H9 (cell line): ENCODE measurements around the gene ACBD6. TPM values are rescaled to one million over a fixed set of nuclear protein-coding genes. Genes with fewer than 3 reads are reported as not detected.

Experiments used
- DNase-seq: peaks from one replicate; pipeline ENCODE4 v3.0.0-alpha.2; 2017
- H2AFZ ChIP-seq: one replicate; pipeline ENCODE4 v1.6.1; 2013; ENCODE audit warnings: mild to moderate bottlenecking, low read length, control low read depth, moderate library complexity
- H2AK5ac ChIP-seq: 2 replicates; pipeline ENCODE4 v1.6.1; 2013; ENCODE audit warnings: low read length, control low read depth, mixed read lengths; ENCODE audit not compliant: insufficient read length
- H2BK120ac ChIP-seq: one replicate; pipeline ENCODE4 v1.6.1; 2013; ENCODE audit warnings: low read depth, mild to moderate bottlenecking, low read length, control low read depth, inconsistent platforms; ENCODE audit not compliant: poor library complexity, severe bottlenecking
- H2BK12ac ChIP-seq: 2 replicates; pipeline ENCODE4 v1.6.1; 2013; ENCODE audit warnings: low read length, control low read depth, mixed read lengths, low read depth; ENCODE audit not compliant: insufficient read length
- H2BK15ac ChIP-seq: 2 replicates; pipeline ENCODE4 v1.6.1; 2013; ENCODE audit warnings: low read depth, low read length, control low read depth
- H2BK20ac ChIP-seq: one replicate; pipeline ENCODE4 v1.6.1; 2013; ENCODE audit warnings: low read depth, mild to moderate bottlenecking, low read length, control low read depth, inconsistent platforms; ENCODE audit not compliant: poor library complexity, severe bottlenecking
- H2BK5ac ChIP-seq: 2 replicates; pipeline ENCODE4 v1.6.1; 2013; ENCODE audit warnings: low read length, control low read depth, mixed read lengths; ENCODE audit not compliant: insufficient read length
- H3K14ac ChIP-seq: 2 replicates; pipeline ENCODE4 v1.6.1; 2013; ENCODE audit warnings: low read length, control low read depth; ENCODE audit not compliant: insufficient read depth
- H3K18ac ChIP-seq: 2 replicates; pipeline ENCODE4 v1.6.1; 2013; ENCODE audit warnings: low read depth, mild to moderate bottlenecking, mixed read lengths, low read length, control low read depth; ENCODE audit not compliant: insufficient read length
- H3K23ac ChIP-seq: 2 replicates; pipeline ENCODE4 v1.6.1; 2013; ENCODE audit warnings: low read length, control low read depth, mixed read lengths, low read depth; ENCODE audit not compliant: insufficient read length
- H3K23me2 ChIP-seq: 2 replicates; pipeline ENCODE4 v1.6.1; 2013; ENCODE audit warnings: low read depth, mild to moderate bottlenecking, mixed read lengths, low read length, control low read depth; ENCODE audit not compliant: insufficient read length, poor library complexity, severe bottlenecking
- H3K27ac ChIP-seq: 2 replicates; pipeline ENCODE4 v1.5.1; 2013; ENCODE audit warnings: low read length, control low read depth, mixed read lengths, low read depth; ENCODE audit not compliant: insufficient read length
- H3K27me3 ChIP-seq: 2 replicates; pipeline ENCODE4 v1.6.1; 2013; ENCODE audit warnings: low read length, control low read depth, inconsistent platforms; ENCODE audit not compliant: insufficient read depth
- H3K4ac ChIP-seq: 2 replicates; pipeline ENCODE4 v1.6.1; 2013; ENCODE audit warnings: low read depth, mild to moderate bottlenecking, control low read depth, inconsistent platforms, low read length, moderate library complexity
- H3K4me1 ChIP-seq: 2 replicates; pipeline ENCODE4 v1.6.1; 2013; ENCODE audit warnings: low read length, control low read depth, inconsistent platforms; ENCODE audit not compliant: insufficient read depth
- H3K4me2 ChIP-seq: 2 replicates; pipeline ENCODE4 v1.6.1; 2013; ENCODE audit warnings: low read length, control low read depth, mixed read lengths; ENCODE audit not compliant: insufficient read length, insufficient read depth
- H3K56ac ChIP-seq: 2 replicates; pipeline ENCODE4 v1.6.1; 2013; ENCODE audit warnings: low read depth, mild to moderate bottlenecking, mixed read lengths, low read length, control low read depth; ENCODE audit not compliant: insufficient read length
- H3K79me1 ChIP-seq: 2 replicates; pipeline ENCODE4 v1.6.1; 2013; ENCODE audit warnings: low read depth, mild to moderate bottlenecking, moderate library complexity, low read length, control low read depth, inconsistent platforms; ENCODE audit not compliant: insufficient read depth, poor library complexity, severe bottlenecking
- H3K79me2 ChIP-seq: 2 replicates; pipeline ENCODE4 v1.6.1; 2013; ENCODE audit warnings: low read length, control low read depth, inconsistent platforms; ENCODE audit not compliant: insufficient read depth
- H3K9ac ChIP-seq: 2 replicates; pipeline ENCODE4 v1.6.1; 2013; ENCODE audit warnings: low read length, control low read depth, mixed read lengths; ENCODE audit not compliant: insufficient read length; ENCODE audit errors: extremely low read depth
- H3K9me3 ChIP-seq: one replicate; pipeline ENCODE4 v1.6.1; 2013; ENCODE audit warnings: low read depth, low read length, inconsistent platforms; ENCODE audit not compliant: control insufficient read depth
- H3T11ph ChIP-seq: one replicate; pipeline ENCODE4 v1.6.1; 2013; ENCODE audit warnings: mild to moderate bottlenecking, low read length, control low read depth, inconsistent platforms
- H4K20me1 ChIP-seq: one replicate; pipeline ENCODE4 v1.6.1; 2013; ENCODE audit not compliant: control insufficient read depth, insufficient read length, insufficient read depth
- H4K5ac ChIP-seq: 2 replicates; pipeline ENCODE4 v1.6.1; 2013; ENCODE audit warnings: low read depth, mild to moderate bottlenecking, mixed read lengths, low read length, control low read depth; ENCODE audit not compliant: insufficient read length
- H4K8ac ChIP-seq: replicated peaks from 2 replicates; pipeline ENCODE4 v1.6.1; 2013; ENCODE audit warnings: low read length, control low read depth, mixed read lengths, low read depth; ENCODE audit not compliant: insufficient read length
- H4K91ac ChIP-seq: 2 replicates; pipeline ENCODE4 v1.6.1; 2013; ENCODE audit warnings: low read depth, mild to moderate bottlenecking, moderate library complexity, mixed read lengths, low read length, control low read depth; ENCODE audit not compliant: insufficient read length
- H3K27ac Mint-ChIP-seq, 3 experiments: 2 replicates in 2 of 3; 3 replicates in 1 of 3; pipeline ENCODE4 v1.8.0; 2020 to 2021; ENCODE audit warnings: mixed read lengths in 3 of 3, mild to moderate bottlenecking in 1 of 3, moderate library complexity in 1 of 3
- H3K27me3 Mint-ChIP-seq: 2 replicates; pipeline ENCODE4 v1.8.0; 2021; ENCODE audit warnings: low read depth, mild to moderate bottlenecking, moderate library complexity, mixed read lengths
- H3K36me3 Mint-ChIP-seq, 3 experiments: 2 replicates in 2 of 3; 3 replicates in 1 of 3; pipeline ENCODE4 v1.8.0; 2020 to 2021; ENCODE audit warnings: low read depth in 3 of 3, mixed read lengths in 3 of 3; ENCODE audit not compliant: insufficient read depth in 1 of 3
- H3K4me1 Mint-ChIP-seq, 2 experiments: 2 replicates each; pipeline ENCODE4 v1.8.0; 2020; ENCODE audit warnings: mixed read lengths in 2 of 2
- H3K4me3 Mint-ChIP-seq, 2 experiments: 2 replicates in 1 of 2; 3 replicates in 1 of 2; pipeline ENCODE4 v1.8.0; 2020 to 2021; ENCODE audit warnings: mild to moderate bottlenecking in 2 of 2, mixed read lengths in 2 of 2, moderate library complexity in 1 of 2
- H3K9me3 Mint-ChIP-seq, 2 experiments: 2 replicates in 1 of 2; 3 replicates in 1 of 2; pipeline ENCODE4 v1.8.0; 2020; ENCODE audit warnings: mild to moderate bottlenecking in 2 of 2, mixed read lengths in 2 of 2, moderate library complexity in 1 of 2
- CTCF ChIP-seq: fragments of 200-600 bp; sonication (generic); conservative IDR thresholded peaks from 3 replicates; pipeline ENCODE4 v1.8.0; 2021; ENCODE audit warnings: antibody characterized with exemption, mild to moderate bottlenecking
- WGBS: extraction: QIAGEN DNeasy Blood & Tissue Kit; methylation state at CpG from one replicate; pipeline ENCODE4 v1.1.7; 2013; ENCODE audit warnings: missing lambda C conversion rate, low lambda C conversion rate, mixed read lengths; ENCODE audit not compliant: insufficient read length; ENCODE audit errors: extremely low coverage; 5-methylcytosine and 5-hydroxymethylcytosine counted together
- total RNA-seq: library from RNA; stranded (reverse); gene quantifications from 2 replicates; pipeline ENCODE4 v1.2.1, GENCODE V29; 2021

Gene ACBD6
- total RNA-seq, 1 experiment from 2014 or later = 51.4 TPM

GRCh38 chr1:180287988-180288705, 214.2 kb downstream of the ACBD6 start:
- Mint-ChIP-seq H3K36me3 (peaks cover 5 to 8% (median 7%) of the 10 kb centered on the region in 3 experiments; a peak in 4 of 7 replicates), H3K27ac (peak overlapping the region in 1 of 3 experiments; percentile 81; a peak in 1 of 7 replicates), H3K9me3 (peaks cover 4 to 7% of the 10 kb centered on the region in 2 experiments; a peak in 2 of 5 replicates), H3K4me3 (no peak overlapping the region), H3K4me1 (no peaks in the 10 kb centered on the region), H3K27me3 (no peaks in the 10 kb centered on the region)
- WGBS = no CpG with 5 or more reads among the region's 3 CpGs
- no peak overlapping the region for H2BK120ac ChIP-seq
- H2AK5ac ChIP-seq = no peak overlapping the region
- H3K9me3 ChIP-seq = no peaks in the 10 kb centered on the region
- no peak overlapping the region for H3K27ac ChIP-seq
- H3K79me2 ChIP-seq = no peaks in the 10 kb centered on the region
- H2BK20ac ChIP-seq = no peak overlapping the region
- no peak overlapping the region for H3K23ac ChIP-seq
- H2BK15ac ChIP-seq = no peak overlapping the region
- no peak overlapping the region for H3T11ph ChIP-seq
- no peak overlapping the region for H2BK5ac ChIP-seq
- H3K23me2 ChIP-seq = no peaks in the 10 kb centered on the region
- no peaks in the 10 kb centered on the region for H3K27me3 ChIP-seq
- no peak for DNase-seq
- no peak overlapping the region for H2BK12ac ChIP-seq
- H2AFZ ChIP-seq = no peak overlapping the region
- H4K5ac ChIP-seq = no peak overlapping the region
- no peak overlapping the region for H3K14ac ChIP-seq
- H3K4me1 ChIP-seq = no peaks in the 10 kb centered on the region
- no peak overlapping the region for H3K4ac ChIP-seq
- H3K56ac ChIP-seq = no peak overlapping the region
- H4K91ac ChIP-seq = no peak overlapping the region
- H4K8ac ChIP-seq = no peak overlapping the region
- no peaks in the 10 kb centered on the region for H3K79me1 ChIP-seq
- H3K18ac ChIP-seq = no peak overlapping the region
- H3K4me2 ChIP-seq = no peak overlapping the region
- H3K9ac ChIP-seq = no peak overlapping the region
- no peak for TF ChIP-seq CTCF
- H4K20me1 ChIP-seq = no peaks in the 10 kb centered on the region
